Measurements from ENCODE around the gene ARID2.

ARID2 gene

DNA sequence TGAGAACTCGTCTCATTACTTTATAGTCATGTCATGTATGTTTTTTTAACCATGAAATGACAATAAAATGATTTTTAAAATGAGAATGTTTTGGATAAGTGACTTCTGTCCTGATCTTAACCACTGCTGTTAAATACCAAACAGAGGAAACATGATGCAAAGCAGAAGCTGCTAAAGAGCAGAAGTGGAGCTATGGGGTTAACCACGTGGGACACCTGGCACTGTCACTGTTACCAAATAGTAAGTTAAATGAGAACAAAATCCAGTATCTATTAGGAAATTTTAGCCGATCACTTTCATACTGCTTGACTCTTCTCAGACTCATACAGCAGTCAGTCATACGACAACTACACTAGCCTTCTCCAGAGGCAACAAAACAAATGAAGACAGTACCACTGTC, 178.4 kb downstream of the ARID2 start:
- no peak overlapping the region for H3K4me2 ChIP-seq (ENCODE audit: low read length)
- H3K36me3 ChIP-seq (ENCODE audit: control insufficient read depth, insufficient read depth, low read length) = no peaks in the 10 kb centered on the region
- TF ChIP-seq, protein P1, sequence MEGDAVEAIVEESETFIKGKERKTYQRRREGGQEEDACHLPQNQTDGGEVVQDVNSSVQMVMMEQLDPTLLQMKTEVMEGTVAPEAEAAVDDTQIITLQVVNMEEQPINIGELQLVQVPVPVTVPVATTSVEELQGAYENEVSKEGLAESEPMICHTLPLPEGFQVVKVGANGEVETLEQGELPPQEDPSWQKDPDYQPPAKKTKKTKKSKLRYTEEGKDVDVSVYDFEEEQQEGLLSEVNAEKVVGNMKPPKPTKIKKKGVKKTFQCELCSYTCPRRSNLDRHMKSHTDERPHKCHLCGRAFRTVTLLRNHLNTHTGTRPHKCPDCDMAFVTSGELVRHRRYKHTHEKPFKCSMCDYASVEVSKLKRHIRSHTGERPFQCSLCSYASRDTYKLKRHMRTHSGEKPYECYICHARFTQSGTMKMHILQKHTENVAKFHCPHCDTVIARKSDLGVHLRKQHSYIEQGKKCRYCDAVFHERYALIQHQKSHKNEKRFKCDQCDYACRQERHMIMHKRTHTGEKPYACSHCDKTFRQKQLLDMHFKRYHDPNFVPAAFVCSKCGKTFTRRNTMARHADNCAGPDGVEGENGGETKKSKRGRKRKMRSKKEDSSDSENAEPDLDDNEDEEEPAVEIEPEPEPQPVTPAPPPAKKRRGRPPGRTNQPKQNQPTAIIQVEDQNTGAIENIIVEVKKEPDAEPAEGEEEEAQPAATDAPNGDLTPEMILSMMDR (IDR thresholded peaks at IDR 0.05) = no peak
- no peak overlapping the region for H3K27ac ChIP-seq
- no peaks in the 10 kb centered on the region for H3K4me1 ChIP-seq
- no peaks in the 10 kb centered on the region for H3K27me3 ChIP-seq (ENCODE audit: control insufficient read depth, insufficient read depth, low read length)
- H3K4me3 ChIP-seq (ENCODE audit: low read depth, low read length) = no peak overlapping the region
- no peaks in the 10 kb centered on the region for H3K9me3 ChIP-seq (ENCODE audit: control insufficient read depth, low read length)
- no peaks in the 10 kb centered on the region for H3K79me2 ChIP-seq
- H2AFZ ChIP-seq = no peak overlapping the region
- H3K9ac ChIP-seq = no peak overlapping the region

DNA sequence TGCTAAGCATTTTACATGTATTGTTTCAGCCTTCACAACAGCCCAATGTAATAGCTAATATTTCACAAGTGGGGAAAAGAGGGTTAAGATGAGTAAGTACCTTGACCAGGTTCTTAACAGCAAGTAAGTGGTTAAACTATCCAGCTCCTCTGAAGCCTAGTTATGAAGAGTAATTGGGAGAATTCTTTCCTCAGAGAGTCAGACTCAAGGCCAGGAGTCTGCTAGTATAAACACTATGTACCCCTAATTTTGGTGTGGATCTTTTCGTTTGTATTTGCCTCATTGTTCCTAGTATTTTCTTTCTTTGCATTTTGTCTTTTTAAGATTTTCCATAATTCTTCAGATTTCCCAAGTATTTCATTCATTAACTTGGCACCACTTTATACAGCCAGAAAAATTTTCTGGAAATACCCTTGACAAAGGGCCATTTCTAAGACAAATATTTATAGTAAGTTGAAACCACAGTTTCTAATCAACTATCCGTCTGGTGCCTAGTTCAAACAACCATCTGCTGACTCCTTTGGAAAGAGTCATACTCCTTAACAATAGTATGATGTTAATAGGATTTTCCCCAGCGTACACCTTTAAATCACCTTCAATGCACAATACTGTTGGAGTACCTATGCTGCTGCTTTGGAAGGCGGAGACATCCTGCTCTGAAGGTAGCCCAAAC, 179.7 kb downstream of the ARID2 start:
- H3K27ac ChIP-seq = no peak overlapping the region
- H3K9ac ChIP-seq = no peak overlapping the region
- H3K4me3 ChIP-seq (ENCODE audit: low read depth, low read length) = no peak overlapping the region
- TF ChIP-seq, protein P1 (IDR thresholded peaks at IDR 0.05) = no peak
- no peaks in the 10 kb centered on the region for H3K9me3 ChIP-seq (ENCODE audit: control insufficient read depth, low read length)
- H3K27me3 ChIP-seq (ENCODE audit: control insufficient read depth, insufficient read depth, low read length) = no peaks in the 10 kb centered on the region
- H3K36me3 ChIP-seq (ENCODE audit: control insufficient read depth, insufficient read depth, low read length) = no peaks in the 10 kb centered on the region
- H3K79me2 ChIP-seq = no peaks in the 10 kb centered on the region
- H2AFZ ChIP-seq = no peak overlapping the region
- H3K4me2 ChIP-seq (ENCODE audit: low read length) = no peak overlapping the region
- H3K4me1 ChIP-seq = no peaks in the 10 kb centered on the region

DNA sequence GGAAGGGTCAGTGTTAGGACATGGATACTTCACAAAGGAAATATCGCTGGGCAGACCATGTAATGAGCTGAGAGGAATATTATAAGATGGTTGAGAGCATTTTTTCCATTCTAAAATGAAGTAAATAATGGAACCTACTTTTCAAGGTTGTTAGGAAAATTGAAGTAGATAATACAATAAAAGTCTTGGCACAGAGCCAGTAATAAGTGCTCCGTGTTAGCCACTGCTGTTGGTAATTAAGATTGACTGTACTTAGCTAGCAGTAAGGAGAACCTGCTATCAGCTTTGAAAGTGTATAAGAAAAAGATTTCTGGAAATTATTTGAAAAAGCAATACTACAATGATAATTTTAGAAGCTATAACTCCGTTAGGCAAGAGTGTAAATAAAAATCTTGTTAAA, 183.3 kb downstream of the ARID2 start:
- Histone ChIP-seq H3K9ac (no peak overlapping the region), H3K27ac (no peak overlapping the region), H3K27me3 (ENCODE audit: control insufficient read depth, insufficient read depth, low read length) (no peaks in the 10 kb centered on the region), H3K4me2 (ENCODE audit: low read length) (no peak overlapping the region), H3K4me3 (ENCODE audit: low read depth, low read length) (no peak overlapping the region), H3K79me2 (no peaks in the 10 kb centered on the region), H3K9me3 (ENCODE audit: control insufficient read depth, low read length) (no peaks in the 10 kb centered on the region), H3K4me1 (no peaks in the 10 kb centered on the region), H2AFZ (no peak overlapping the region), H3K36me3 (ENCODE audit: control insufficient read depth, insufficient read depth, low read length) (no peaks in the 10 kb centered on the region)
- TF ChIP-seq, protein P1 (IDR thresholded peaks at IDR 0.05) = no peak

DNA sequence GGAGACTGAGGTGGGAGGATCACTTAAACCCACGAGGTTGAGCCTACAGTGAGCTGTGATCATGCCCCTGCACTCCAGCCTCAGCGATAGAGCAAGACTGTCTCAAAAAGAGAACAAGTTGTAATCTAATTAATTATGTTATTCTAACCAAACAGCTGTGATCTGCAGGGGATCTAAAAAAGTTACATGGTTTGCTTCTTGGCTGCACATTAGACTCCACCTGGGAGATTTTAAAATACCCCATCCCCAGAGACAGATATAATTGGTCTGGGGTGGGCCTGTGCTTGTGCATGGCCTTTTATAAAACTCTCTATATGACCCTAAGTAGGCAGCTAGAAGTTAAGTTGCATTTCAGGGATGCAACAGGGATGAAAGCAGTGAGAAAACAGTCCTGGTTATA, 184.1 kb downstream of the ARID2 start:
- H3K27ac ChIP-seq = no peak overlapping the region
- no peaks in the 10 kb centered on the region for H3K79me2 ChIP-seq
- TF ChIP-seq, protein P1 (IDR thresholded peaks at IDR 0.05) = no peak
- H3K27me3 ChIP-seq (ENCODE audit: control insufficient read depth, insufficient read depth, low read length) = no peaks in the 10 kb centered on the region
- no peak overlapping the region for H3K9ac ChIP-seq
- H3K36me3 ChIP-seq (ENCODE audit: control insufficient read depth, insufficient read depth, low read length) = peaks cover under 1% of the 10 kb centered on the region
- no peaks in the 10 kb centered on the region for H3K4me1 ChIP-seq
- no peaks in the 10 kb centered on the region for H3K9me3 ChIP-seq (ENCODE audit: control insufficient read depth, low read length)
- no peak overlapping the region for H3K4me2 ChIP-seq (ENCODE audit: low read length)
- H2AFZ ChIP-seq = no peak overlapping the region
- no peak overlapping the region for H3K4me3 ChIP-seq (ENCODE audit: low read depth, low read length)

DNA sequence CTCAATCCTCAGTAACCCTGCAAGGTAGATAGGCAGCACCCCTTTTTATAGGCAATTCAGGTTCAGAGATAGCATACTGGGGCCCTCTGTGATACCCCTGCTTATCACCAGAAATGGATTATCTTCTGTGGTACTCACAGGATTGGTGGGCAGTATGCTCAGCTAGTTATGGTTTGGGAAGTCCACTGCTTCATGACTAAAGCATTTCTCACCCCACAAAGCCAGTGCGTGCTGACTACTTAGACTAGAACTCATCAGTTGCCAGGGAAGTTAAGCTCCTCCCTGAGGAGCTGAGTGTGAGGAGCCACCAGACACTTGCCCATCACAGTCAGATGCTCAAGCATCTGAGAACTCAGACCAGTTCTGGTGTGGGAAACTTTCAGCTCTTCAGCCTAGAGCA, 184.6 kb downstream of the ARID2 start:
- Histone ChIP-seq H3K4me3 (ENCODE audit: low read depth, low read length) (no peak overlapping the region), H3K4me1 (no peaks in the 10 kb centered on the region), H3K9me3 (ENCODE audit: control insufficient read depth, low read length) (no peaks in the 10 kb centered on the region), H3K79me2 (no peaks in the 10 kb centered on the region), H3K9ac (no peak overlapping the region), H2AFZ (no peak overlapping the region), H3K4me2 (ENCODE audit: low read length) (no peak overlapping the region), H3K36me3 (ENCODE audit: control insufficient read depth, insufficient read depth, low read length) (peaks cover 3% of the 10 kb centered on the region), H3K27me3 (ENCODE audit: control insufficient read depth, insufficient read depth, low read length) (no peaks in the 10 kb centered on the region), H3K27ac (no peak overlapping the region)
- TF ChIP-seq, protein P1 (IDR thresholded peaks at IDR 0.05) = no peak

Data from parathyroid adenoma (tissue), 2 donors.